ENCODE data around the gene ARTN.
A peak's percentile ranks its signal among the peaks of the same experiment; 100 is the strongest.

ARTN gene

DNA sequence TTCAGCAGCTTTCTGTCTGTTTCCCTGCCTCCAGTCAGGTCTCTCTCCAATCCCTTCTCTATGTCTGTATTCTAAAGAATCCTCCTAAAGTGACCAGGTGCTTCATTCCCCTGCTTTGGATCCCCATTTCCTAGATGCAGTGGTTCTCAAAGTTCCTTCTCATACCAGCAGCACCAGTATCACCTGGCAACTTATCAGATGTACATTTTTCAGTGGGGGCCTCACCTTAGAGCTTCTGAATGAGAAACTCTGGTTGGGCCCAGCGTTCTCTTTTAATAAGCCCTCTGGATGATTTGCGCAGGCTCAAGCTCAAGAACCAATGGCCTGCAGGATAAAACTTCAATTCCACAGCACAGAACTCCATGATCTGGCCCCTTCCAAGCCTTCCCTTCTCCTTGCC, 25.4 kb upstream of the ARTN start:
- no CpG with 5 or more reads among the region's 2 CpGs for WGBS (ENCODE audit: extremely low coverage, insufficient coverage, low lambda C conversion rate)
- Histone ChIP-seq H2BK120ac (ENCODE audit: low read depth, low read length) (no peak overlapping the region), H3K23ac (ENCODE audit: low read length) (no peak overlapping the region), H3K4me3 (ENCODE audit: low read length) (no peak overlapping the region), H3K18ac (ENCODE audit: low read length) (no peak overlapping the region), H3K79me2 (ENCODE audit: control insufficient read depth, insufficient read depth, low read length) (no peaks in the 10 kb centered on the region), H2AK5ac (ENCODE audit: low read length) (no peak overlapping the region), H3K27ac (ENCODE audit: low read depth, low read length) (no peak overlapping the region), H3K4me2 (ENCODE audit: low read length) (no peak overlapping the region), H3K9ac (ENCODE audit: low read length) (no peak overlapping the region), H3K36me3 (ENCODE audit: control insufficient read depth, insufficient read depth, low read length) (no peaks in the 10 kb centered on the region), H3K4ac (ENCODE audit: low read depth, low read length) (no peak overlapping the region), H3K56ac (ENCODE audit: low read length) (no peak overlapping the region), H3K27me3 (ENCODE audit: insufficient read depth, low read length, poor library complexity) (no peaks in the 10 kb centered on the region), H3K4me1 (ENCODE audit: control insufficient read depth, low read depth, low read length) (peaks cover 7% of the 10 kb centered on the region), H4K8ac (ENCODE audit: low read depth, low read length) (no peak overlapping the region), H3K79me1 (ENCODE audit: low read length) (no peaks in the 10 kb centered on the region), H2BK15ac (replicated peaks; ENCODE audit: low read depth) (no peak overlapping the region), H2BK5ac (ENCODE audit: low read length) (no peak overlapping the region), H4K5ac (ENCODE audit: low read length) (no peak overlapping the region)
- no peak for DNase-seq

DNA sequence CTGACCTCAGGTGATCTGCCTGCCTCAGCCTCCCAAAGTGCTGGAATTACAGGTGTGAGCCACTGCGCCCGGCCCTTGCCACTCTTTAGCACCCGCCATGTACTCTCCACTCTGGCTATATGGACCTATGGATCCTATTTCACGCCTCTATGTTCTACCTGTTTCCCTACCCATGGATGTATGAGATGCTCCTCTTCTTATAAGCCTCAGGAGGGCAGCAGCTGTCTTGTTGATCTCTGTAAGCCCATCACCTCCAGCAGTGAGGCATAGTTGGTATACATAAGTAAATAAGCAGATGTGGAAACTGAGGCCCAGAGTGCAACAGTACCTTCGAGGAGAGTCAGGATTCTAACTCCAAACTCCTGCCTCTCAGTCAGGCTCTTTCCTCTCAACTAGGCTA, 24.7 kb upstream of the ARTN start:
- no peak overlapping the region for H2AK5ac ChIP-seq (ENCODE audit: low read length)
- no peak overlapping the region for H3K9ac ChIP-seq (ENCODE audit: low read length)
- H3K4me2 ChIP-seq (ENCODE audit: low read length): no peak overlapping the region
- H3K79me1 ChIP-seq (ENCODE audit: low read length): no peaks in the 10 kb centered on the region
- no peak overlapping the region for H2BK5ac ChIP-seq (ENCODE audit: low read length)
- DNase-seq: peak; percentile 59
- H2BK120ac ChIP-seq (ENCODE audit: low read depth, low read length): no peak overlapping the region
- H3K23ac ChIP-seq (ENCODE audit: low read length): no peak overlapping the region
- no peak overlapping the region for H3K56ac ChIP-seq (ENCODE audit: low read length)
- no peaks in the 10 kb centered on the region for H3K79me2 ChIP-seq (ENCODE audit: control insufficient read depth, insufficient read depth, low read length)
- no peak overlapping the region for H3K18ac ChIP-seq (ENCODE audit: low read length)
- H2BK15ac ChIP-seq (replicated peaks; ENCODE audit: low read depth): no peak overlapping the region
- H3K4me3 ChIP-seq (ENCODE audit: low read length): no peak overlapping the region
- H3K27me3 ChIP-seq (ENCODE audit: insufficient read depth, low read length, poor library complexity): no peaks in the 10 kb centered on the region
- no peak overlapping the region for H3K27ac ChIP-seq (ENCODE audit: low read depth, low read length)
- no peaks in the 10 kb centered on the region for H3K36me3 ChIP-seq (ENCODE audit: control insufficient read depth, insufficient read depth, low read length)
- H4K5ac ChIP-seq (ENCODE audit: low read length): no peak overlapping the region
- H4K8ac ChIP-seq (ENCODE audit: low read depth, low read length): no peak overlapping the region
- no peak overlapping the region for H3K4ac ChIP-seq (ENCODE audit: low read depth, low read length)
- WGBS (ENCODE audit: extremely low coverage, insufficient coverage, low lambda C conversion rate): no CpG with 5 or more reads among the region's 5 CpGs
- H3K4me1 ChIP-seq (ENCODE audit: control insufficient read depth, low read depth, low read length): peaks cover 9% of the 10 kb centered on the region

DNA sequence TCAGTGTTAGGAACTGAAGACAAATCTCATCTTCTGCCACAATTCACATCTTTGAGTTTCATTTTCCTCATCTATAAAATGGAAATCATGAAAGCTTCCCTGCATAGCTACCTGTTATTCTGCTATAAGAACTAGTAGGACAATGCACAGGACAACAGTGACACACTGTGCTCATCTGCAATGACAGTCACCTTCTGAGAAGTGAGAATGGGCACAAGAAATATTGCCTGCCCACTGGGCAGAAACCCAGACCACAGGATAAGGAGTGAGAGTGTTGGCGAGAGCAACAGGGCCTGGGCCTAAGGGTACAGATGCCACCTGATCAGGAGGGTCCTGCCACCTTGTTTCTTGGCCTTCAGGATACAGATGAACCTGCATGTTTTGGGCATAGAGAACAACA, 23.3 kb upstream of the ARTN start:
- H3K79me1 ChIP-seq (ENCODE audit: low read length): no peaks in the 10 kb centered on the region
- H3K36me3 ChIP-seq (ENCODE audit: control insufficient read depth, insufficient read depth, low read length): no peaks in the 10 kb centered on the region
- no peaks in the 10 kb centered on the region for H3K27me3 ChIP-seq (ENCODE audit: insufficient read depth, low read length, poor library complexity)
- H3K27ac ChIP-seq (ENCODE audit: low read depth, low read length): no peak overlapping the region
- no peak overlapping the region for H3K4ac ChIP-seq (ENCODE audit: low read depth, low read length)
- H2BK120ac ChIP-seq (ENCODE audit: low read depth, low read length): no peak overlapping the region
- H3K79me2 ChIP-seq (ENCODE audit: control insufficient read depth, insufficient read depth, low read length): no peaks in the 10 kb centered on the region
- no peak overlapping the region for H3K18ac ChIP-seq (ENCODE audit: low read length)
- H3K4me3 ChIP-seq (ENCODE audit: low read length): no peak overlapping the region
- no peak overlapping the region for H2BK15ac ChIP-seq (replicated peaks; ENCODE audit: low read depth)
- no peak overlapping the region for H3K56ac ChIP-seq (ENCODE audit: low read length)
- H3K9ac ChIP-seq (ENCODE audit: low read length): no peak overlapping the region
- H2AK5ac ChIP-seq (ENCODE audit: low read length): no peak overlapping the region
- H4K5ac ChIP-seq (ENCODE audit: low read length): no peak overlapping the region
- no CpG with 5 or more reads among the region's 1 CpG for WGBS (ENCODE audit: extremely low coverage, insufficient coverage, low lambda C conversion rate)
- peaks cover 14% of the 10 kb centered on the region for H3K4me1 ChIP-seq (ENCODE audit: control insufficient read depth, low read depth, low read length)
- DNase-seq: no peak
- H2BK5ac ChIP-seq (ENCODE audit: low read length): no peak overlapping the region
- H3K23ac ChIP-seq (ENCODE audit: low read length): no peak overlapping the region
- H3K4me2 ChIP-seq (ENCODE audit: low read length): no peak overlapping the region
- no peak overlapping the region for H4K8ac ChIP-seq (ENCODE audit: low read depth, low read length)

DNA sequence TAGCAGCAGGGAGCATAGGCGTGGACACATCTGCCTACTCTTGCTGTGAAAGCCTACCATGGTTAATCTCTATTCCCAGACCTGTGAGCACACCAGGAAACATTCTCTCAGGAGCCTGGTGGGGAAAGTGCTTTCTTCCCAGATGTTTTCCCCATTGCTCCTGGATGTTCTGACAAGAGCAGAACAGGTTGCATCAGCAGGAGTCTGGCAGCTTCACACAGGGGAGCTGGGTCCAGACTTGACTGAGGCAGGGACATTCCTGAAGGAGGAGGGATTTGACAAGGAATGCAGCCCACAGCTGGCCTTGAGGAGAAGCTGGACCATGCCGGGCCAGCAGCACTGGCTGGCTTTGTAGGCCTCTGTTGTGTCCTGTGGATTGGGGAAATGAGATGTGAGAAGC, 21.0 kb upstream of the ARTN start:
- H3K79me1 ChIP-seq (ENCODE audit: low read length): no peaks in the 10 kb centered on the region
- no peak overlapping the region for H2AK5ac ChIP-seq (ENCODE audit: low read length)
- no peak overlapping the region for H3K4ac ChIP-seq (ENCODE audit: low read depth, low read length)
- no peak overlapping the region for H4K5ac ChIP-seq (ENCODE audit: low read length)
- H3K4me3 ChIP-seq (ENCODE audit: low read length): no peak overlapping the region
- H2BK5ac ChIP-seq (ENCODE audit: low read length): peak overlapping the region; percentile 54
- H3K56ac ChIP-seq (ENCODE audit: low read length): peak overlapping the region; percentile 31
- peaks cover 14% of the 10 kb centered on the region for H3K4me1 ChIP-seq (ENCODE audit: control insufficient read depth, low read depth, low read length)
- H3K18ac ChIP-seq (ENCODE audit: low read length): no peak overlapping the region
- no peaks in the 10 kb centered on the region for H3K36me3 ChIP-seq (ENCODE audit: control insufficient read depth, insufficient read depth, low read length)
- H3K27ac ChIP-seq (ENCODE audit: low read depth, low read length): peak overlapping the region; percentile 74
- WGBS (ENCODE audit: extremely low coverage, insufficient coverage, low lambda C conversion rate): no CpG with 5 or more reads among the region's 2 CpGs
- no peak overlapping the region for H3K23ac ChIP-seq (ENCODE audit: low read length)
- H3K27me3 ChIP-seq (ENCODE audit: insufficient read depth, low read length, poor library complexity): no peaks in the 10 kb centered on the region
- H3K9ac ChIP-seq (ENCODE audit: low read length): no peak overlapping the region
- no peak overlapping the region for H2BK120ac ChIP-seq (ENCODE audit: low read depth, low read length)
- no peak overlapping the region for H4K8ac ChIP-seq (ENCODE audit: low read depth, low read length)
- no peak overlapping the region for H3K4me2 ChIP-seq (ENCODE audit: low read length)
- no peaks in the 10 kb centered on the region for H3K79me2 ChIP-seq (ENCODE audit: control insufficient read depth, insufficient read depth, low read length)
- no peak overlapping the region for H2BK15ac ChIP-seq (replicated peaks; ENCODE audit: low read depth)
- DNase-seq: peak; percentile 97

DNA sequence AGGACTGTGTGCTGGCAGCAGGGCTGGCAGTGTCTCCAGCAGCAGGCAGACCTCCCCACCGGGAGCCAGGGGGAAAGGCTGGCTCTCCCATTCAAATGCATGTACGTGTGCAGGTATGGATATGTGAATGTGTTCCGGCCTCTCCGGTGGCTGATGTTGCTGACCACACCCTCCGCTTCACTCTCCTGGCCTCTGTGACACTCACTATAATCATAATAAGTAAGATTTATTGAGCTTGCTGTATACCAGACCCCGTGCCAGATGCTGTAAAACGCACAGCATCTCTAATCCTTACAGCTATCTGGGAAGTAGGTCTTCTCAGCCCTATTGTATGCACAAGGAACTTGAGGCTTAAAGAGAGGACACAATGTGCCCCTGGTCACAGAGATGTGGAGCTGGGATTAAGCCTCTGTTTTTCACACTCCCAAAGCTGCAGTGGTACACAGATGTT, 20.5 kb upstream of the ARTN start:
- no peak overlapping the region for H3K4ac ChIP-seq (ENCODE audit: low read depth, low read length)
- peak; percentile 79 for DNase-seq
- H4K8ac ChIP-seq (ENCODE audit: low read depth, low read length): no peak overlapping the region
- peak overlapping the region; percentile 74 for H3K27ac ChIP-seq (ENCODE audit: low read depth, low read length)
- peak overlapping the region; percentile 54 for H2BK5ac ChIP-seq (ENCODE audit: low read length)
- no peak overlapping the region for H3K9ac ChIP-seq (ENCODE audit: low read length)
- H3K79me2 ChIP-seq (ENCODE audit: control insufficient read depth, insufficient read depth, low read length): no peaks in the 10 kb centered on the region
- WGBS (ENCODE audit: extremely low coverage, insufficient coverage, low lambda C conversion rate): no CpG with 5 or more reads among the region's 7 CpGs
- H3K23ac ChIP-seq (ENCODE audit: low read length): no peak overlapping the region
- H4K5ac ChIP-seq (ENCODE audit: low read length): no peak overlapping the region
- H3K18ac ChIP-seq (ENCODE audit: low read length): no peak overlapping the region
- H3K4me1 ChIP-seq (ENCODE audit: control insufficient read depth, low read depth, low read length): peaks cover 14% of the 10 kb centered on the region
- H3K4me2 ChIP-seq (ENCODE audit: low read length): no peak overlapping the region
- no peak overlapping the region for H2BK15ac ChIP-seq (replicated peaks; ENCODE audit: low read depth)
- no peak overlapping the region for H2BK120ac ChIP-seq (ENCODE audit: low read depth, low read length)
- no peaks in the 10 kb centered on the region for H3K27me3 ChIP-seq (ENCODE audit: insufficient read depth, low read length, poor library complexity)
- peak overlapping the region; percentile 31 for H3K56ac ChIP-seq (ENCODE audit: low read length)
- H2AK5ac ChIP-seq (ENCODE audit: low read length): no peak overlapping the region
- no peak overlapping the region for H3K4me3 ChIP-seq (ENCODE audit: low read length)
- no peaks in the 10 kb centered on the region for H3K79me1 ChIP-seq (ENCODE audit: low read length)
- H3K36me3 ChIP-seq (ENCODE audit: control insufficient read depth, insufficient read depth, low read length): no peaks in the 10 kb centered on the region

DNA sequence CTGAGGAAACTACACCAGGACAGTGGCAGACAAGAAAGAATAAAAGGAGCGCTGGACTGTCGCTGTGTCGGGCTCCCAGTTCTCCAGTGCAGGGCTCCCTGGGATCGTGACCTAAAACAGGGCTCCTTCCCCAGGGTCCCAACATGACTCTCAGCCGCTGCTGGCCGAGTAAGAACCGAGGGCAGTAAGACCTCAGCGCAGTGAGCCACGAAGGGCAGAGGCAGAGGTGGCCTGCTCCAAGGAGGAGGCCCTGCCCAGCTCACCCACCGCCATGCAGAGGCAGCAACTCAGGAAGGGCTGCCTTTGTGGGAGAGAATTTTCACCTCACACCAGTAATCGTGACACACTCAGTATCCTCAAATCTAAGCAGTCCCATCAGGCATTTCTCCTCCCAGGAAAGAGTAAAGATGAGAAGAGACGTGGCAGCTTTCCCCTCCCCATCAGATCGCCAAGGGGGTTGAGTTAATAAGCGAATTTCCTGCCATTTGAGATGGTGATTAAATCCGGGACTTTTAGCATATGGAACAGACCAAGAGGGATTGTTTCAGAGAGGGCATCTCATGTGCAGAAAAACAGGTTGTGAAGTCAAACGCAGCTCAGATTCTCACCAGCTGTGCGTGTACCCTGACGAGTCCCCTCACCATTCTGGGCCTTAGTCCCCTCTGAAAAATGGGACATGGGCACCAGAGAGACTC, 19.8 kb upstream of the ARTN start:
- Histone ChIP-seq H3K4me3 (ENCODE audit: low read length) (no peak overlapping the region), H3K36me3 (ENCODE audit: control insufficient read depth, insufficient read depth, low read length) (no peaks in the 10 kb centered on the region), H3K79me2 (ENCODE audit: control insufficient read depth, insufficient read depth, low read length) (no peaks in the 10 kb centered on the region), H3K4me2 (ENCODE audit: low read length) (no peak overlapping the region), H2BK5ac (ENCODE audit: low read length) (no peak overlapping the region), H3K27me3 (ENCODE audit: insufficient read depth, low read length, poor library complexity) (no peaks in the 10 kb centered on the region), H3K23ac (ENCODE audit: low read length) (no peak overlapping the region), H3K9ac (ENCODE audit: low read length) (no peak overlapping the region), H3K79me1 (ENCODE audit: low read length) (no peaks in the 10 kb centered on the region), H2BK120ac (ENCODE audit: low read depth, low read length) (no peak overlapping the region), H3K4me1 (ENCODE audit: control insufficient read depth, low read depth, low read length) (peaks cover 14% of the 10 kb centered on the region), H2AK5ac (ENCODE audit: low read length) (no peak overlapping the region), H3K56ac (ENCODE audit: low read length) (peak overlapping the region; percentile 36), H3K4ac (ENCODE audit: low read depth, low read length) (peak overlapping the region; percentile 39), H2BK15ac (replicated peaks; ENCODE audit: low read depth) (no peak overlapping the region), H3K18ac (ENCODE audit: low read length) (peak overlapping the region; percentile 7), H3K27ac (ENCODE audit: low read depth, low read length) (peak overlapping the region; percentile 15), H4K8ac (ENCODE audit: low read depth, low read length) (no peak overlapping the region), H4K5ac (ENCODE audit: low read length) (no peak overlapping the region)
- WGBS (ENCODE audit: extremely low coverage, insufficient coverage, low lambda C conversion rate): no CpG with 5 or more reads among the region's 18 CpGs
- DNase-seq: no peak
